ENCODE measurements around the gene SLC29A3. TPM values are rescaled to one million over a fixed set of nuclear protein-coding genes. Genes with fewer than 3 reads are reported as not detected.

Gene SLC29A3
- total RNA-seq, 1 experiment from 2014 or later: 9.2 TPM

DNA sequence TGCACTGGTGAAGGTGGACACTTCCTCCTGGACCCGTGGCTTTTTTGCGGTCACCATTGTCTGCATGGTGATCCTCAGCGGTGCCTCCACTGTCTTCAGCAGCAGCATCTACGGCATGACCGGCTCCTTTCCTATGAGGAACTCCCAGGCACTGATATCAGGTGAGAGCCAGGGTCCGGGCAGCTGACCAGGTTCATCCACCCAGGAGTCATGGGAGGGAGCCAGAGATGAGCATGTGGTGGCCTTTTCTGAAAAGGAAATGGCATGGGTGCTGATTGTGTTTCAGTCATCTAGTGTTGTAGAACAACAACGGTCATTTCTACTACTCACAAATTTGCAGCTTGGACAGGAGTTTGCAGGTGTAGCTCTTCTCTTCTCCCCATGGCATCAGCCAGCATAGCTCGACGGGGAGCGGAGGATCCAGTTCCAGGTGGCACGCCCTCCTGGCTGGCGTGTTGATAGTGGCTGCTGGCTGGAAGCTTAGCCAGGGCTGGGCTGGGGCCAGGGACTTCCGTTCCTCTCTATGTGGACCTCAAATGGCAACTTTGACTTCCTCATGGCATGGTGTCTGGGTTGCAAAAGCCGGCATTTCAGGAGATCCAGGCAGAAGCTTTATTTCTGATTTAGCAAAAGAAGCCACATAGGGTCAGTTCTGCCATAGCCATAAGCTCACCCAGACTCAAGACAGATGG is 32.7 kb downstream of the SLC29A3 start:
- no peak overlapping the region for H3T11ph ChIP-seq (ENCODE audit: low read length)
- no peak overlapping the region for H2AFZ ChIP-seq (ENCODE audit: low read length)
- H4K91ac ChIP-seq (ENCODE audit: insufficient read length, low read depth, low read length): no peak overlapping the region
- H4K5ac ChIP-seq (ENCODE audit: insufficient read length, low read depth, low read length): no peak overlapping the region
- Mint-ChIP-seq H3K36me3 (ENCODE audit: insufficient read depth in 1 of 3, low read depth in 3 of 3) (peaks cover 6 to 18% (median 6%) of the 10 kb centered on the region in 3 experiments), H3K27ac (no peak overlapping the region; a peak in 1 of 7 replicates), H3K9me3 (no peaks in the 10 kb centered on the region), H3K27me3 (ENCODE audit: low read depth) (no peaks in the 10 kb centered on the region), H3K4me1 (peaks cover 32 to 41% of the 10 kb centered on the region in 2 experiments), H3K4me3 (no peak overlapping the region)
- H3K4ac ChIP-seq (ENCODE audit: low read depth, low read length): no peak overlapping the region
- no peak for DNase-seq
- no peak overlapping the region for H3K18ac ChIP-seq (ENCODE audit: insufficient read length, low read depth, low read length)
- no peaks in the 10 kb centered on the region for H3K27me3 ChIP-seq (ENCODE audit: insufficient read depth, low read length)
- WGBS (ENCODE audit: extremely low coverage, insufficient read length, low lambda C conversion rate): no CpG with 5 or more reads among the region's 14 CpGs
- no peaks in the 10 kb centered on the region for H3K79me2 ChIP-seq (ENCODE audit: insufficient read depth, low read length)
- no peak overlapping the region for H2AK5ac ChIP-seq (ENCODE audit: insufficient read length, low read length)
- no peaks in the 10 kb centered on the region for H3K9me3 ChIP-seq (ENCODE audit: control insufficient read depth, low read depth, low read length)
- H2BK5ac ChIP-seq (ENCODE audit: insufficient read length, low read length): no peak overlapping the region
- H4K8ac ChIP-seq (replicated peaks; ENCODE audit: insufficient read length, low read depth, low read length): no peak overlapping the region
- no peaks in the 10 kb centered on the region for H3K4me1 ChIP-seq (ENCODE audit: insufficient read depth, low read length)
- H4K20me1 ChIP-seq (ENCODE audit: control insufficient read depth, insufficient read depth, insufficient read length): no peaks in the 10 kb centered on the region
- H2BK20ac ChIP-seq (ENCODE audit: low read depth, low read length, poor library complexity, severe bottlenecking): no peak overlapping the region
- no peak overlapping the region for H3K23ac ChIP-seq (ENCODE audit: insufficient read length, low read depth, low read length)
- H3K23me2 ChIP-seq (ENCODE audit: insufficient read length, low read depth, low read length, poor library complexity, severe bottlenecking): no peaks in the 10 kb centered on the region
- no peak overlapping the region for H2BK120ac ChIP-seq (ENCODE audit: low read depth, low read length, poor library complexity, severe bottlenecking)
- no peak overlapping the region for H3K27ac ChIP-seq (ENCODE audit: insufficient read length, low read depth, low read length)
- no peak overlapping the region for H3K14ac ChIP-seq (ENCODE audit: insufficient read depth, low read length)
- TF ChIP-seq CTCF (conservative IDR thresholded peaks at IDR 0.05): no peak
- no peak overlapping the region for H3K9ac ChIP-seq (ENCODE audit: extremely low read depth, insufficient read length, low read length)
- no peak overlapping the region for H2BK12ac ChIP-seq (ENCODE audit: insufficient read length, low read depth, low read length)
- no peaks in the 10 kb centered on the region for H3K79me1 ChIP-seq (ENCODE audit: insufficient read depth, low read depth, low read length, poor library complexity, severe bottlenecking)
- H3K4me2 ChIP-seq (ENCODE audit: insufficient read depth, insufficient read length, low read length): no peak overlapping the region
- no peak overlapping the region for H2BK15ac ChIP-seq (ENCODE audit: low read depth, low read length)
- no peak overlapping the region for H3K56ac ChIP-seq (ENCODE audit: insufficient read length, low read depth, low read length)

Measured in H9 (cell line).